GM19372 (cell line): ENCODE data around the gene SLC35B3.
"Not testable (repeated sequence)": the region's sequence is repeated elsewhere in the genome, so short reads cannot be mapped to it uniquely, and the experiment has no call there.

Experiments
- ATAC-seq: cut with Tn5 transposase; IDR thresholded peaks from one replicate; pipeline ENCODE4 v1.9.1; 2021; ENCODE audit warnings: mild to moderate bottlenecking, low read depth, moderate library complexity; ENCODE audit not compliant: unreplicated experiment

The SLC35B3 gene

DNA sequence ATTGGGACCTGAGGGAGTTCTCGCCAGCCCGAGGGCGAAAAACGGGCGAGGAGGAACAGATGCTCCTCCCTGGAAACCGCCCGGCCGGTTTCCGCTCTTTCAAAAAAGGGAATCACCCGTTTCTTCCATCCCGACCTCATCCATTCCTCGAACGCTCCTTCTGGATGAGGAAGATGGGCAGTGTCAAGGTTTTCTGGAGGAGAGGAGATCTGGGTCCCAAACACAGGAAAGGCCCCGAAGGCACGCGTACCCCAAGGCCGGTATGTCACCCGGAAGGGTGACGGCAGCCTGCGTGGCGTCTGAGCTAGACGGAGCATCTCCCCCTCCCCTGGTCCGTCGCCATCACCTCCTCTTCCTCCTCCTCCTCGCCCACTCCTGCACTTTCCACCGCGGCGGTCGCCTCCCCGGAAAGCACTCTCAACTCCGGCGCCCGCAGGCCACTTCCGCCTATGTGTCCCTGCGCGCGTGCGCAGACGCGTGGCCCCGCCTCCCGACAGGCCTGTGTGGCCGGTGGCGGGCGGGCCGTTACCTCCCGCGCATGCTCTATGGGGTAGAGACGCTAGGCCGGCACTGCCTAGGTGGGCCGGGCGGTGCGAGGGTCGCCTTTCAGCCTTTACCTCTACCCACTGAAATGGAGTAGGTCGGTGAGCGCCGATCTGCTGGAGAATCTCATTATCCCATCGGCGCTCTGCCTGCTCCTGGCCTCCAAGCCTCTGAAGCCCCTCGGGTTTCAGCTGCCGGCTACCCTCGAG lies at the start of gene SLC35B3:
TSS of gene SLC35B3 (minus strand) at position 453 of the 752 bp plus-strand sequence.
- ATAC-seq, result peak; percentile 96

GRCh38 chr6:8483650-8484049 lies 48.3 kb upstream of the SLC35B3 start:
- ATAC-seq, result no peak

DNA sequence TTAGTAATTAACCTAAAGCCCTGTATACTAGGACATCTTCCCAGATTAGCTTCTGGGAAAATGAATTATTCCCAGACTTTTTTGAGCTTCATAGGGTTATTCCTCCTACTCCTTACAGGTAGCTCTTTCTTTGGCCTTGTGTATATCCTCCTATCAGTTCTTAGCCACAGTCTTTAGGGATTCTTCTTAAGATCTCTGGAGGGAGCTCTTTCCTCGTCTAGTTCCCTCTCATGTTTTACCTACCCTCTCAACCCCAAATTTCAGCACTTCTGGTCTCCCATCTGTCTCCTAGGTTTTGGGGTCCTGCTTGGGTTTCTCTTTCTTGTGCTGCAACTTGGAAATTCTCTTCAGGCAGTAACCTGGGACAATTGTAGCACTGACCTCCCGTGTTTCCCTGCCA lies 46.4 kb upstream of the SLC35B3 start:
- ATAC-seq, result peak; percentile 86

- ATAC-seq, result no peak
These were observed 43.1 kb upstream of the SLC35B3 start for GRCh38 chr6:8478418-8478817.

DNA sequence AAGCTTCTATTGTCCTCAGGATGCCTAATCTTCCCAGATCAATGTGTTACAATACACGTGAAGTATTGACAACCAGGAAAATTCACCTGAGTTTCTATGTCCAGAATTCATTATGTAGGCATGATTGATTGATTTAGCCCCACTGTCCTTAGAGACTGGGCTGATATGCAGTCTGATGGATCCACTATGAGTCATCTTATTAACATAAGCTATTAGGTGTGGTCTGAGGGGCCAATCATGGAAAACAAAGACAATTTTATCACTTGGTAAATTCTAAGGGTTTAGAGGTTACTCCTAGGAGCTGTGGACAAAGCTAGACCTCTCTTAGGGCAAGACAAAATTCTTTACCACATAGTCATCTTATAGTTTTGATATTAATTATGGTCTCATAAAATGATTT lies 41.3 kb upstream of the SLC35B3 start:
- no peak for ATAC-seq

- ATAC-seq, result no peak
These were observed 33.4 kb upstream of the SLC35B3 start for GRCh38 chr6:8468552-8469356.

DNA sequence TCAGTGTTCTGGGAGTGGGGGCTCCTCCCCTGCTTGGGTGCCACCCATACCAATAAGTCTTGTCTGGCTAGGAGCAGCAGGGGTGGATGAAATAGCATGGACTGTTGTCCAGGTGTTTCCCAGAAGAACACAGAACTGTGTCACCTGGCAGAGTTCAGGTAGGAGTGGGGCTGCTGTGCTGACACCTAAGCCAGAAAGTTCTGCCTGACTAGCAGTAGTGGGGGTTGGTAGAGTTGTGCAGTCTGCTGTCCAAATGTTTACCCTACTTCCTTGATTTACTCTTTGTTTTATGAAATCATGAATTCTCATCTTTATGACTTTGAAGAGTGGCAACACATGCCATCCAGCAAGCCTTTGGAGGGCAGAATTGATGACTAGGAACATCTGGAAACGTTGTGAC lies 27.3 kb upstream of the SLC35B3 start:
- no peak for ATAC-seq

- ATAC-seq, result no peak
These were observed 26.8 kb upstream of the SLC35B3 start for GRCh38 chr6:8462169-8462568.

DNA sequence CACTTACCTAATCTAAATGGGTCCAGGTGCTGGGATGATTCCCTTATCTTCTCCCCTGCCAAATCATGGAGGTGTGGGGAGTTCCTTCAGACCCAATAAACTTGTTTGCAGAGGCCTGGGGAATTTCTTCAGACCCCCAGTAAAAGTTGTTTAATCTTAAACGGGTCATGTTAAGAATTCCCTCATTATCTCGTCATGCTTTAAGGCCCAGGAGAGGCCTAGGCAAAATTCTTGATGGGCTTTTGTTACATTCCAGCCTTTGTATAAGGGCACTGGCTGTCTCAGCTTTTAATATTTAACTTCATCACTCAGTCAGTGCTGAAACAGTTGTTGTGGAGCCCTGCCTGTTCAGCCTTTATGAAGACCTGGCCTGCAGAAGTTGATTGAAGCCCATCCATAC lies 11.0 kb upstream of the SLC35B3 start:
- no peak for ATAC-seq

DNA sequence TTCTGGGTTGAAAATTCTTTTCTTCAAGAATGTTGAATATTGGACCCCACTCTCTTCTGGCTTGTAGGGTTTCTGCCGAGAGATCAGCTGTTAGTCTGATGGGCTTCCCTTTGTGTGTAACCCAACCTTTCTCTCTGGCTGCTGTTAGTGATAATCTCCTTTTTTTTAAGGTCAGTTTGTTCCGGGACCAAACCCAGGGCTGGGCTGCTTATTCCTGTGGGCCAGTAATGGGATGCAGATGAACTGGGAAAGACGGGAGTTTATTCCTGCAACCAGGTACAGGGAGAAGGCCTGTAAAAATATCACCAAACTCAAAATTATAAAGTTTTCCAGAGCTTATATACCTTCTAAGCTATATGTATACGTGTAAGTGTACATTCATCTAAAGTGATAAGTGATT lies 10.6 kb upstream of the SLC35B3 start:
- not testable (repeated sequence) for ATAC-seq

DNA sequence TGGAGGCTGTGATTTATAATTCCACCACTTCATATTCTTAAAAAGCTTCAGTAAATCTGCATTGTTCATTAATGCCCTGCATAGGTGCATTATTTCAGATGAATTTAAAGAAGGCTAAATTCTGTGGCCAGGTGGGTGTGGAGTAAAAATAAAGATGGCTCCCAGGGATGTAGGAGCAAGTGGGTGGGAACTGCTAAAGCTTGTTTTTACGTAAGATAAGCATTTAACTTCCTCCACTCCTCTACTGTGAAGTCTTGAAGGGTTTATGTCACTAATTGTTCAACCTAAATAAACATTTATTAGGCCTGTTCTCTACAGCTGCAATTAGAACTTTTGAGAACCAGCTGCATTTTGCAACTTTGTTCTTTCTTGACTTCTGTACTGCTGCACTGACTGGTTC lies 6.8 kb upstream of the SLC35B3 start:
- no peak for ATAC-seq

- ATAC-seq, result no peak
These were observed 6.1 kb upstream of the SLC35B3 start for GRCh38 chr6:8441452-8441851.

- no peak for ATAC-seq
These were observed 4.4 kb upstream of the SLC35B3 start for GRCh38 chr6:8439601-8440268.

DNA sequence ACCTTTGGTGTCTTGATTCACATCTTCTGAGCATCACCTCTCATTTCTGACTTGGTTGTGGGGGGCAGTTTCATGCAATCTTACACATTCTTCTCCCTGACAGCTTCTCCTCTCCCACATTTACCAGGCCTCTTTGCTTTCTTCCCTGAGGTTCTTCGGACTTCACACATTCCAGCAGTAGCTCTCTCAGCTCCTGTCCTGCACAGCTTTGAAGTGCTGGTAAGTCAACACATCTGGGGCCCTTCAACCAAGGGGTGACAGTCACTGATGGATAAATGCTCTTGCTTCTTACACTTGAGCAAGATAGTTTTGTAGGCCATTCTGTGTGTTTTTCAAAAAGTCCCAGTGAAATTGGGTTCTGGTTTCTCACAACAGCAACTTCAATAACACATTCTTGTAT lies 2.5 kb upstream of the SLC35B3 start:
- no peak for ATAC-seq

- no peak for ATAC-seq
These were observed 1.6 kb upstream of the SLC35B3 start for GRCh38 chr6:8436966-8437365.

DNA sequence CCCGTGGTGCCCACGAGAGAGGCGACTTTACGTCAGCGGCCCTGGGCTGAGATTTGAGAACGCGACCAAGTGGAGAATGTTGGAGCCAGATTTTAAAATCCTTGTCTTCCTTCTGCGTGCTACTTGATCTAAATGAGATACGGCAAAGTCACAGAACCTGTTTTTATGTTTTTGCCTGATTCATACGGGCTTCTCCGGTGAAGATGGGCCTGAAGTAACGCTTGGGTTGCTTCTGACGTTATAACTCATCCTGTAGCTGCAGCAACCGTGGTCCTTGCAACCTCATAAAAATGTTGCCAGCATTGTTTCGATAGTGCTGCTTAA lies 462 bp upstream of the SLC35B3 start:
- ATAC-seq, result no peak

DNA sequence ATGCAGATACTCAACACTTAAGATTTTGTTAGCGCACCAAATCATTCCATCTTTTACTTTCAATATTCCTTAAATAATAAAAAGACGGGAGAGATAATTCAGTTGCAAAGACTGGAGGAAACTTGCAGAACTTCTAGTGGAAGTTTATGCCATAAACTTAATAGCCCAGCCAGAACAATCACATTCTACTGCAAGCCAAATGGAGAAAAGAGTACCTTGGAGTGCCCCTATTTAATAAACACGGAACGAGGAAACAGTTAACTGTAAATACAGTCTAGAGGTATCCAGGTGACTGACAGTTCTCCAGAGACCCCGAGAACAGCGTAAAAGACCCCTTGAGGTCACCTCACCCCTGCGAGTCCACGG lies 635 bp downstream of the SLC35B3 start:
- ATAC-seq, result peak; percentile 19

DNA sequence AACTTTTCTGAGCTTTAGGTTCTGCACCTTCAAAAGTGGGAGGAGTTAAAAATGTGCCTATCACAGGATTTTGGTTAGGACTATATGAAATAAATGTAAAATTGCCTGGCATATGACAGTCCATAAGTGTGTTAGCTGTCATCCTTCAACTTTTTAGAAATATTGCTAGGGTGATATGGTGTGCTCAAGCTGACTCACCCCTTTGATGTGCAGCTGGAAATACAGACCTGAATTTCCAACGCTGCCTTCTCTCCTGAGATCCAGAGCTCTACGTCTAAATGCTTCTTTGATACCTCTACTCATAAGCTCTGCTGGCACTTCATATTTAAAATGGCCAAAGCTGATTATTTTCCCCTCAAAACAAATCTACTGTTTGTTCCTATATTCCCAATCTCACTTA lies 2.7 kb downstream of the SLC35B3 start:
- no peak for ATAC-seq

DNA sequence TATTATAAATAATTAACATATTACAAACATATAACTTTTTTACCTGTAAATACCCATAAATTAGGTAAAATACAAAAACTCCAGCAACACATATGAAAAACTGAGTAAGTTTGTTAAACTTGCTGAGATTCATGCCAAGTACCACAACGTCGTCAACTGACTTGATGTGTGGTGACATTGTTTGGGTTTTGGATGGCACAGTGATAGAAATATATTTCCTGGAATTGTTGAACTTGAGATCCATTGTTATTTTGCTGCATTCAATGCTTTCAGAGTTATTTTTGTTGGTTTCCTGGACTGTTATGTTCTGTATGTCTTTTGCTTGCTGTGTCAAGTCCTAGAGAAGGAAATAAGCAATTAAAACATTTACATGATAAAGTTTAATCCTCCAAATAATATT lies 5.5 kb downstream of the SLC35B3 start:
- ATAC-seq, result no peak

- ATAC-seq, result not testable (repeated sequence)
These were observed 8.8 kb downstream of the SLC35B3 start for GRCh38 chr6:8426544-8426943.

DNA sequence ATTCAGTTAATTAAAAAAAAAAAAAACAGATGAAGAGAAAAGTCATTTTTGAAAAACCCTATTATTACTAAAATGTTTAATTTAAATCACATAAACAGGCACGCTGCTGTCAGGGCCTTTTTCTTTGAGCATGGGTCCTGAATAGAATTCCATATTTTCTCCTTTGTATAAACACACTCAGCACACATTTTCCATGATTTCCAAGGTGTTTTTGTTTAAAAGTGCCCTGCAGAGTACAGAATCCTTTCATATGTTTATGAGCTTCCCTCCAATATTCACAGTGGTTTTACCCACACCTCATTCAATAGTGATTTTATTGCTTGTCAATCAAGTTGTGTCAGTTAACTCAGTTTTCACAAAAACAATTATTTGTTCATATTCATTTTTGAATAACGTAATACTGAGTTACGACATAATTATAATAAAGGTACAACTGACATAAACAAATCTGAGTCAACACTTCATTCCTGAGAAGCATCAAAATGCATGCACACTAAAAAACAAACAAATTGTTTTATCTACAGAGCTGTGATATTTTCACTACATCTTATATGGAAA lies 15.2 kb downstream of the SLC35B3 start:
- no peak for ATAC-seq
